Lower lobe of right lung (tissue), 2 donors: ENCODE data around the gene CCDC175. TPM values are rescaled to one million over a fixed set of nuclear protein-coding genes. Genes with fewer than 3 reads are reported as not detected.

ENCODE experiments used
- ATAC-seq, 2 donors: fragments of 200-7000 bp; cut with Tn5 transposase; one replicate each; pipeline ENCODE4 v1.9.1; 2020 to 2022; ENCODE audit warnings: mild to moderate bottlenecking in 2 of 2, moderate library complexity in 2 of 2
- DNase-seq: peaks from one replicate; pipeline ENCODE4 v3.0.0-alpha.2; 2020
- H3K27ac ChIP-seq: fragments of 200-600 bp; one replicate; pipeline ENCODE4 v1.8.0; 2022
- H3K27me3 ChIP-seq: fragments of 200-600 bp; one replicate; pipeline ENCODE4 v1.8.0; 2022; ENCODE audit warnings: low read depth
- H3K36me3 ChIP-seq: fragments of 200-600 bp; one replicate; pipeline ENCODE4 v1.8.0; 2022; ENCODE audit warnings: mild to moderate bottlenecking
- H3K4me1 ChIP-seq: fragments of 200-600 bp; one replicate; pipeline ENCODE4 v1.8.0; 2022
- H3K4me3 ChIP-seq: fragments of 200-600 bp; one replicate; pipeline ENCODE4 v1.8.0; 2022; ENCODE audit warnings: mild to moderate bottlenecking
- H3K9me3 ChIP-seq: fragments of 200-600 bp; one replicate; pipeline ENCODE4 v1.8.0; 2022
- intact Hi-C: fragments of 100-400 bp; cut with DNase I; formaldehyde crosslinking; loops from one replicate; pipeline ENCODE4 v1.11.0; 2022
- total RNA-seq: library from RNA; stranded (reverse); fragmentation: NEBNext Ultra II Directional; extraction: Animal tissue kit (Norgen Biotek cat#: 25700); gene quantifications from one replicate; pipeline ENCODE4 v1.2.1, GENCODE V29; 2021
- TF ChIP-seq, protein P1 (sequence below): fragments of 200-600 bp; IDR thresholded peaks from one replicate; pipeline ENCODE4 v1.8.0; 2022; ENCODE audit warnings: antibody characterized with exemption, mild to moderate bottlenecking
- donor health status: DM: no; HTN: yes; CAD: no; lungs with severe emphysema.

Gene CCDC175
- total RNA-seq, 1 donor from 2014 or later = 1.0 TPM

DNA sequence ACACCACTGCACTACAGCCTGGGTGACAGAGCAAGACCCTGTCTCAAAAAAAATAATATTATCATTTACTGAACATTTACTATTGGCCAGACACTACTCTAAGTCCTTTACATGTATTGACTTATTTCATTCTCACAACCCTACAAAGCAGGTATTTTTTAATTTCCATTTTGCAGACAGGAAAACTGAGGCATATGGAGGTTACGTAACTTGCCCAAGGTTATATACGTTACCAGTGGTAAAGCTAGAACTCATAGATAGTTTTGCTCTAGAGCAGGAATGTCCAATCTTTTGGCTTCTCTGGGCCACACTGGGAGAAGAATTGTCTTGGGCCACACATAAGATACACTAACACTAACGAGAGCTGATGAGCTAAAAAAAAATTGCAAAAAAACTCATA, 98.1 kb downstream of the CCDC175 start:
- TF ChIP-seq, protein P1, sequence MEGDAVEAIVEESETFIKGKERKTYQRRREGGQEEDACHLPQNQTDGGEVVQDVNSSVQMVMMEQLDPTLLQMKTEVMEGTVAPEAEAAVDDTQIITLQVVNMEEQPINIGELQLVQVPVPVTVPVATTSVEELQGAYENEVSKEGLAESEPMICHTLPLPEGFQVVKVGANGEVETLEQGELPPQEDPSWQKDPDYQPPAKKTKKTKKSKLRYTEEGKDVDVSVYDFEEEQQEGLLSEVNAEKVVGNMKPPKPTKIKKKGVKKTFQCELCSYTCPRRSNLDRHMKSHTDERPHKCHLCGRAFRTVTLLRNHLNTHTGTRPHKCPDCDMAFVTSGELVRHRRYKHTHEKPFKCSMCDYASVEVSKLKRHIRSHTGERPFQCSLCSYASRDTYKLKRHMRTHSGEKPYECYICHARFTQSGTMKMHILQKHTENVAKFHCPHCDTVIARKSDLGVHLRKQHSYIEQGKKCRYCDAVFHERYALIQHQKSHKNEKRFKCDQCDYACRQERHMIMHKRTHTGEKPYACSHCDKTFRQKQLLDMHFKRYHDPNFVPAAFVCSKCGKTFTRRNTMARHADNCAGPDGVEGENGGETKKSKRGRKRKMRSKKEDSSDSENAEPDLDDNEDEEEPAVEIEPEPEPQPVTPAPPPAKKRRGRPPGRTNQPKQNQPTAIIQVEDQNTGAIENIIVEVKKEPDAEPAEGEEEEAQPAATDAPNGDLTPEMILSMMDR = no peak
- peaks cover 29% of the 10 kb centered on the region for H3K4me1 ChIP-seq
- no peaks in the 10 kb centered on the region for H3K9me3 ChIP-seq
- ATAC-seq (no peak), DNase-seq (no peak)
- H3K4me3 ChIP-seq = no peak overlapping the region
- no peaks in the 10 kb centered on the region for H3K27me3 ChIP-seq
- peaks cover 43% of the 10 kb centered on the region for H3K36me3 ChIP-seq
- intact Hi-C loops = no loop called here
- no peak overlapping the region for H3K27ac ChIP-seq

DNA sequence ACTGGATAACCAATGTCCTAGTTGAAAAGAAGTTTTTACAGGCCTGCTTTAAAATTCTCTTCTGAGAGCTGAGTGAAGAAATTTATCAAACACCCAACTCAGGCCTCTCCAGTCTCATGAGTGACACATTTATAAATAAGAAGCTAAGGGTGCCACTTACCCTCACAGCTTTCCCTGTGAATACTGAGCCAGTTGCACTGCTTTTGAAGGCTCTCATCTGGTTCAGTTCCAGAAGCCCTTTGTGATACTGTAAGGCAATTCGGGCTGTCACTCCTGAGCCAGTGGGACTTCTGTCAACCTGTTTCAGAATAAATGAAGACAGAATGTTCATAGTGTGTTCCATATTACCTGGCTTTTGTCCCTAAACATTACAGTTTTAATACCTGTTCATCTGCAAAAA, 100.9 kb downstream of the CCDC175 start:
- DNase-seq = no peak
- intact Hi-C loops = no loop called here
- no peak overlapping the region for H3K4me3 ChIP-seq
- no peaks in the 10 kb centered on the region for H3K9me3 ChIP-seq
- peaks cover 61% of the 10 kb centered on the region for H3K36me3 ChIP-seq
- peaks cover 2% of the 10 kb centered on the region for H3K4me1 ChIP-seq
- no peaks in the 10 kb centered on the region for H3K27me3 ChIP-seq
- no peak for ATAC-seq
- TF ChIP-seq, protein P1 = no peak
- H3K27ac ChIP-seq = no peak overlapping the region

DNA sequence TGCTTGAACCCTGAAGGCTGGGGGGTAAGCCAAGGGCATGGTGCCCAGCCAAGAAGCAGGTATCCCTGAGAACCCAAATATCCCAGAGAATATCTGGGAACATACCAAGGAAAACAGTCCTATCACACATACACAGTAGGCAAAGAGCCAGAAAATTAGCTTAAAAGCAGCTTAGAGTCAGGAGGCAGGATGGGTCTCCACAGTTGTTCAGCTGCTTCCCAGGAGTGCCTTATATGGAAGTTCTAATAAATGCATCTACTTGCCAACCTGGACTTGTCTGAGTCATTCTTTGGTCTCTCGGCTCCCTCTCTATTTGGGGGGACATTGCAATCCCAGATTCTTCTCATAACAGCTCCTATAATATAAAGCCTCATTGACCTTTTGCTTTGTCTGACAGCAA, 102.4 kb downstream of the CCDC175 start:
- no peaks in the 10 kb centered on the region for H3K4me1 ChIP-seq
- H3K27ac ChIP-seq = no peak overlapping the region
- no peaks in the 10 kb centered on the region for H3K9me3 ChIP-seq
- intact Hi-C loops = no loop called here
- H3K27me3 ChIP-seq = no peaks in the 10 kb centered on the region
- no peak for DNase-seq
- H3K4me3 ChIP-seq = no peak overlapping the region
- TF ChIP-seq, protein P1 = no peak
- peaks cover 61% of the 10 kb centered on the region for H3K36me3 ChIP-seq
- ATAC-seq = no peak

DNA sequence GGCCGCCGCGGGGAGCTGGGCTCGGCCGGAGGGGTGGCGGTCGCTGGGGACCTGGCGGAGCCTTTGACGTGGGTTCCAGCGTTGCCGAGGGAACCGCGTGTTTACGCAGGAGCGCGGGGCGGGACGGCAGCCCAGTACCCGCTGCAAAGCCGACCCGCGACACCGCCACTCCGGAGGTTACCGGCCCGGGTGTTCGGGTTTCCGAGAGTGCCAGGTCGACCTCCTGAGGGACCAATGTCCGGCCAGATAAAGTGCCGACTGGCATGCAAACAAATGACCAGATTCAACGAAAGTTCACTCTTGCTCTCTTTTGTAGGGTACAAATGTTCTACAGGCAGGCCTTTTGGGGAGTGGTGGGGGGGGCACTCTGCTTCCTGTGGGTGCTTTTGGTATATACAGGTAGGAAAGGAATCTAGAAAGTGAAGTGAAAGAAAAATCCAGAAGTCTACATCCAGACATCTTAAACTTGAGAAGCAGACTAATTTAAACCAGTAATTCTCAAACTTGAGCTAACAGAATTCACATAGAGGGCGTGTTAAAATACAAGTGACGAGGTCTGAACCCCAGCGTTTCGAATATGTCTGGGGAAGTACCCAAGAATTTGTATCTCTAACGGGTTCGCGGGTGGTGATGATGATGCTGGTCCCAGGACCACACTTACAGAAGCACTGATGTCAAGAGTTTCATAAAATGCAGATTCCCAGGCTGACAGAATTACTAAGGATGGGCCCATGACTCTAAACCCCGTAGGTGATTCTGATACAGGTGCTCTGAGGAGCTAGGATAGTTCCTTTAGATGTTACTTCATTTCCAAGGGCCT, 111.1 kb downstream of the CCDC175 start, which contains the start of gene GPR135:
Gene GPR135 (minus strand): TSS at position 65 of the 820 bp plus-strand sequence. CDS start 154 bp downstream, outside the sequence.
- intact Hi-C loops = no loop called here
- no peaks in the 10 kb centered on the region for H3K36me3 ChIP-seq
- H3K4me1 ChIP-seq = peaks cover 11% of the 10 kb centered on the region
- TF ChIP-seq, protein P1 = no peak
- peak within 1 kb of the TSS; percentile 74 for H3K4me3 ChIP-seq
- H3K27ac ChIP-seq = peak within 1 kb of the TSS; percentile 53
- DNase-seq (no peak), ATAC-seq (peak; percentile 72 to 84)
- peaks cover 8% of the 10 kb centered on the region for H3K27me3 ChIP-seq
- H3K9me3 ChIP-seq = no peaks in the 10 kb centered on the region

DNA sequence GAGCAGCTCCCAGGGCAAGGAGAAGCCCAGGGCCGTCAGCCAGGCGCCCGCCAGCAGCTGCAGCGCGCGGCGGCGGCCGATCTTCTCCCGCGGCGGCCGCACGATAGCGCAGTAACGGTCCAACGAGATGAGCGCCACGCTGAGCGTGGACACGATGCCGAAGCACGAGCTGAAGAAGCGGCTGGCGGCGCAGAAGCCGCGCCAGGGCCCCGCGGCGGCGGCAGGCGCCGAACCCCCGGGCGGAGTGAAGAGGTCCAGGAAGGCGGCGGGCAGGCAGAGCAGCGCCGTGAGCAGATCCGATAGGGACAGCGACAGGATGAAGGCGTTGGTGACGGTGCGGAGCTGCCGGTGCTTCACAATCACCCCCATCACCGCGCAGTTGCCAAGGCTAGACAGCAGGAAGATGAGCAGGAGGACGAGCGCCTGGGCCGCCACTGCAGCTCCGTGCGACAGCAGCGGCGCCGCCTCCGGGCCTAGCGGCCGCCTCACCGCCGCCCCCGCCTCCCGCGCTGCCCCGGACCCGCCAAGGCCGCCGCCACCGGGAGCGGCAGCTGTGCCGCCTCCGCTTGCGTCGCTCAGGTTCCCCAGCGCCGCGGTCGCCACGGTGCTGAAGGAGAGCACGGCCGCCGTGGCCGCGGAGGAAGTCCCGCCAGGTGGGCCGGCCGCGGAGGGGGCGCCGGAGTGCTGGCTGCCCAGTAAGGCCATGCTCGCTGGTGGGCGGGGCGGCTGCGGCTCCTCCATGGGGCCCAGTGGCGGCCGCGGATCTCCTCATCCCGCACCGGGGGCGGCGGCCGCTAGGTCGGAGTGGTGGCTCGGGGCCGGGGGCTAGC, 111.9 kb downstream of the CCDC175 start:
- intact Hi-C loops = no loop called here
- H3K9me3 ChIP-seq = no peaks in the 10 kb centered on the region
- peak overlapping the region; percentile 53 for H3K27ac ChIP-seq
- H3K36me3 ChIP-seq = no peaks in the 10 kb centered on the region
- peaks cover 11% of the 10 kb centered on the region for H3K4me1 ChIP-seq
- H3K4me3 ChIP-seq = peak overlapping the region; percentile 74
- TF ChIP-seq, protein P1 = no peak
- ATAC-seq = peak; percentile 91 to 93
- peak; percentile 83 for DNase-seq
- H3K27me3 ChIP-seq = peaks cover 8% of the 10 kb centered on the region
